ENCODE measurements around the gene TAF6.
A peak's percentile ranks its signal among the peaks of the same experiment; 100 is the strongest.

The TAF6 gene

GRCh38 chr7:100085515-100085914 is 33.6 kb downstream of the TAF6 start:
- no peak overlapping the region for H3K27ac ChIP-seq (ENCODE audit: extremely low read depth, low read depth, low read length)
- TF ChIP-seq ZNF555 (tag by site-specific recombination; conservative IDR thresholded peaks at IDR 0.05) (no peak), ZSCAN4 (tag by site-specific recombination; IDR thresholded peaks at IDR 0.05) (no peak), ZNF791 (tag by site-specific recombination; IDR thresholded peaks at IDR 0.05) (no peak), BCL6B (tag by site-specific recombination; IDR thresholded peaks at IDR 0.05) (0 out of 2 replicates have a peak, but pooled peaks have one; percentile 23), KLF10 (tag by site-specific recombination; IDR thresholded peaks at IDR 0.05) (no peak), ZNF24 (tag by site-specific recombination; IDR thresholded peaks at IDR 0.05) (no peak), ZBTB8A (tag by site-specific recombination; IDR thresholded peaks at IDR 0.05) (no peak), ZBTB11 (tag by site-specific recombination; conservative IDR thresholded peaks at IDR 0.05; ENCODE audit: low read depth) (no peak), CTCF (tag by site-specific recombination; IDR thresholded peaks at IDR 0.05) (no peak), ZNF626 (tag by site-specific recombination; IDR thresholded peaks at IDR 0.05) (no peak), ZNF138 (tag by site-specific recombination; IDR thresholded peaks at IDR 0.05; ENCODE audit: borderline replicate concordance) (no peak), MYNN (tag by site-specific recombination; IDR thresholded peaks at IDR 0.05; ENCODE audit: borderline replicate concordance) (no peak), ZSCAN30 (tag by site-specific recombination; IDR thresholded peaks at IDR 0.05) (no peak), ZNF404 (tag by site-specific recombination; IDR thresholded peaks at IDR 0.05) (no peak), ZNF677 (tag by site-specific recombination; IDR thresholded peaks at IDR 0.05) (no peak), ZNF830 (tag by site-specific recombination; IDR thresholded peaks at IDR 0.05; ENCODE audit: low read depth) (no peak), PRDM10 (tag by site-specific recombination; IDR thresholded peaks at IDR 0.05) (0 out of 2 replicates have a peak, but pooled peaks have one; percentile 8)
- no peak overlapping the region for H3K4me3 ChIP-seq (ENCODE audit: low read depth, low read length)
- POLR2A ChIA-PET = no interaction called here
- peaks cover 3 to 4% of the 10 kb centered on the region in 2 experiments; a peak in 2 of 3 replicates for H3K36me3 ChIP-seq (ENCODE audit: control insufficient read depth in 2 of 2, insufficient read depth in 1 of 2, low read length in 2 of 2)
- CTCF ChIA-PET = interaction anchor here (1.3 kb wide), 1 partner anchor 47 kb away, joined by 4 read pairs; no protein-coding TSS in a partner anchor
- H3K4me1 ChIP-seq (ENCODE audit: control insufficient read depth, insufficient read depth, low read length) = peaks cover 8% of the 10 kb centered on the region
- no peaks in the 10 kb centered on the region for H3K9me3 ChIP-seq (ENCODE audit: control insufficient read depth, insufficient read depth, low read depth, low read length)

Measured in HEK293 (cell line).